ENCODE data around the gene SLC23A3. TPM values are rescaled to one million over a fixed set of nuclear protein-coding genes. Genes with fewer than 3 reads are reported as not detected.

SLC23A3 gene
- polyA plus RNA-seq, 1 donor from 2014 or later: 0.63 TPM

- Mint-ChIP-seq H3K27me3 (no peaks in the 10 kb centered on the region), H3K9me3 (no peaks in the 10 kb centered on the region), H3K4me3 (peak overlapping the region in 1 of 4 donors; percentile 97), H3K36me3 (peaks cover 5% of the 10 kb centered on the region), H3K27ac (peak overlapping the region in 1 of 3 donors; percentile 99), H3K4me1 (peaks cover 11 to 22% (median 12%) of the 10 kb centered on the region in 3 donors)
These were observed 11.2 kb downstream of the SLC23A3 start for GRCh38 chr2:219158586-219158985.

GRCh38 chr2:219158025-219158424, 11.8 kb downstream of the SLC23A3 start:
- Mint-ChIP-seq H3K27ac (no peak overlapping the region), H3K4me1 (peaks cover 10 to 22% (median 12%) of the 10 kb centered on the region in 3 donors), H3K4me3 (no peak overlapping the region), H3K36me3 (peaks cover 5% of the 10 kb centered on the region), H3K9me3 (no peaks in the 10 kb centered on the region), H3K27me3 (no peaks in the 10 kb centered on the region)

- no peaks in the 10 kb centered on the region for H3K9me3 Mint-ChIP-seq
- peaks cover 6 to 22% (median 12%) of the 10 kb centered on the region in 3 donors for H3K4me1 Mint-ChIP-seq
- H3K4me3 Mint-ChIP-seq: peak overlapping the region in 1 of 4 donors; percentile 51
- H3K36me3 Mint-ChIP-seq: peaks cover 5% of the 10 kb centered on the region
- H3K27ac Mint-ChIP-seq: no peak overlapping the region
- H3K27me3 Mint-ChIP-seq: no peaks in the 10 kb centered on the region
These were observed 12.4 kb downstream of the SLC23A3 start for GRCh38 chr2:219157396-219157795.

- Mint-ChIP-seq H3K27me3 (no peaks in the 10 kb centered on the region), H3K4me1 (peaks cover 3 to 11% (median 6%) of the 10 kb centered on the region in 3 donors), H3K27ac (no peak overlapping the region)
These were observed 14.7 kb downstream of the SLC23A3 start for GRCh38 chr2:219155054-219155644.

GRCh38 chr2:219149667-219150066, 20.2 kb downstream of the SLC23A3 start:
- Mint-ChIP-seq H3K27ac (no peak overlapping the region), H3K4me1 (no peaks in the 10 kb centered on the region), H3K36me3 (peaks cover 13% of the 10 kb centered on the region), H3K4me3 (no peak overlapping the region), H3K27me3 (no peaks in the 10 kb centered on the region), H3K9me3 (no peaks in the 10 kb centered on the region)

More at GRCh38 chr2:219155054-219155644, 14.7 kb downstream of the SLC23A3 start:
- Mint-ChIP-seq H3K9me3 (no peaks in the 10 kb centered on the region), H3K36me3 (peaks cover 5% of the 10 kb centered on the region), H3K4me3 (no peak overlapping the region)

- H3K4me3 Mint-ChIP-seq: no peak overlapping the region
- no peaks in the 10 kb centered on the region for H3K4me1 Mint-ChIP-seq
- H3K27ac Mint-ChIP-seq: no peak overlapping the region
- peaks cover 32% of the 10 kb centered on the region for H3K36me3 Mint-ChIP-seq
- no peaks in the 10 kb centered on the region for H3K9me3 Mint-ChIP-seq
- H3K27me3 Mint-ChIP-seq: no peaks in the 10 kb centered on the region
These were observed 27.5 kb downstream of the SLC23A3 start for GRCh38 chr2:219142329-219142728.

- Mint-ChIP-seq H3K9me3 (no peaks in the 10 kb centered on the region), H3K27me3 (no peaks in the 10 kb centered on the region), H3K4me1 (no peaks in the 10 kb centered on the region), H3K36me3 (peaks cover 24% of the 10 kb centered on the region), H3K27ac (no peak overlapping the region), H3K4me3 (no peak overlapping the region)
These were observed 29.1 kb downstream of the SLC23A3 start for GRCh38 chr2:219140722-219141121.

GRCh38 chr2:219133976-219134375, 35.9 kb downstream of the SLC23A3 start:
- Mint-ChIP-seq H3K4me1 (peaks cover 0 to 1% (median 0%) of the 10 kb centered on the region in 3 donors), H3K9me3 (no peaks in the 10 kb centered on the region), H3K36me3 (peaks cover 17% of the 10 kb centered on the region), H3K27ac (no peak overlapping the region), H3K27me3 (no peaks in the 10 kb centered on the region), H3K4me3 (no peak overlapping the region)

GRCh38 chr2:219131744-219132143, 38.1 kb downstream of the SLC23A3 start:
- Mint-ChIP-seq H3K4me3 (no peak overlapping the region), H3K9me3 (no peaks in the 10 kb centered on the region), H3K36me3 (peaks cover 12% of the 10 kb centered on the region), H3K27me3 (no peaks in the 10 kb centered on the region), H3K4me1 (peaks cover 0 to 1% (median 0%) of the 10 kb centered on the region in 3 donors), H3K27ac (no peak overlapping the region)

GRCh38 chr2:219131327-219131726, 38.5 kb downstream of the SLC23A3 start:
- no peak overlapping the region for H3K4me3 Mint-ChIP-seq
- peaks cover 0 to 2% (median 1%) of the 10 kb centered on the region in 3 donors for H3K4me1 Mint-ChIP-seq
- H3K36me3 Mint-ChIP-seq: peaks cover 15% of the 10 kb centered on the region
- H3K27ac Mint-ChIP-seq: no peak overlapping the region
- H3K27me3 Mint-ChIP-seq: no peaks in the 10 kb centered on the region
- H3K9me3 Mint-ChIP-seq: no peaks in the 10 kb centered on the region

GRCh38 chr2:219129589-219129988, 40.2 kb downstream of the SLC23A3 start:
- H3K4me3 Mint-ChIP-seq: no peak overlapping the region
- H3K36me3 Mint-ChIP-seq: peaks cover 16% of the 10 kb centered on the region
- H3K27ac Mint-ChIP-seq: no peak overlapping the region
- no peaks in the 10 kb centered on the region for H3K27me3 Mint-ChIP-seq
- no peaks in the 10 kb centered on the region for H3K9me3 Mint-ChIP-seq
- peaks cover 0 to 2% (median 1%) of the 10 kb centered on the region in 3 donors for H3K4me1 Mint-ChIP-seq

GRCh38 chr2:219128396-219128795, 41.4 kb downstream of the SLC23A3 start:
- peaks cover 16% of the 10 kb centered on the region for H3K36me3 Mint-ChIP-seq

GRCh38 chr2:219127037-219127635, 42.7 kb downstream of the SLC23A3 start:
- H3K27ac Mint-ChIP-seq: no peak overlapping the region
- H3K4me3 Mint-ChIP-seq: no peak overlapping the region
- peaks cover 14% of the 10 kb centered on the region for H3K36me3 Mint-ChIP-seq
- peaks cover 0 to 4% (median 3%) of the 10 kb centered on the region in 3 donors for H3K4me1 Mint-ChIP-seq
- no peaks in the 10 kb centered on the region for H3K9me3 Mint-ChIP-seq
- no peaks in the 10 kb centered on the region for H3K27me3 Mint-ChIP-seq

More at GRCh38 chr2:219128396-219128795, 41.4 kb downstream of the SLC23A3 start:
- H3K9me3 Mint-ChIP-seq: no peaks in the 10 kb centered on the region
- H3K4me1 Mint-ChIP-seq: peaks cover 0 to 4% (median 3%) of the 10 kb centered on the region in 3 donors
- no peak overlapping the region for H3K4me3 Mint-ChIP-seq
- H3K27me3 Mint-ChIP-seq: no peaks in the 10 kb centered on the region
- no peak overlapping the region for H3K27ac Mint-ChIP-seq

GRCh38 chr2:219126555-219126954, 43.3 kb downstream of the SLC23A3 start:
- no peaks in the 10 kb centered on the region for H3K27me3 Mint-ChIP-seq
- H3K27ac Mint-ChIP-seq: no peak overlapping the region
- H3K4me3 Mint-ChIP-seq: no peak overlapping the region
- peaks cover 14% of the 10 kb centered on the region for H3K36me3 Mint-ChIP-seq
- H3K4me1 Mint-ChIP-seq: peaks cover 0 to 4% (median 3%) of the 10 kb centered on the region in 3 donors
- no peaks in the 10 kb centered on the region for H3K9me3 Mint-ChIP-seq

GRCh38 chr2:219125886-219126270, 44.0 kb downstream of the SLC23A3 start:
- H3K27me3 Mint-ChIP-seq: no peaks in the 10 kb centered on the region
- no peak overlapping the region for H3K27ac Mint-ChIP-seq
- H3K4me3 Mint-ChIP-seq: no peak overlapping the region
- no peaks in the 10 kb centered on the region for H3K9me3 Mint-ChIP-seq
- H3K4me1 Mint-ChIP-seq: peaks cover 0 to 4% (median 3%) of the 10 kb centered on the region in 3 donors
- H3K36me3 Mint-ChIP-seq: peaks cover 14% of the 10 kb centered on the region

Measured in IgD-negative memory B cell (primary cell).